ENCODE data around the gene LYZ. TPM values are rescaled to one million over a fixed set of nuclear protein-coding genes. Genes with fewer than 3 reads are reported as not detected.

Gene LYZ
- polyA plus RNA-seq, 1 experiment, result not detected

DNA sequence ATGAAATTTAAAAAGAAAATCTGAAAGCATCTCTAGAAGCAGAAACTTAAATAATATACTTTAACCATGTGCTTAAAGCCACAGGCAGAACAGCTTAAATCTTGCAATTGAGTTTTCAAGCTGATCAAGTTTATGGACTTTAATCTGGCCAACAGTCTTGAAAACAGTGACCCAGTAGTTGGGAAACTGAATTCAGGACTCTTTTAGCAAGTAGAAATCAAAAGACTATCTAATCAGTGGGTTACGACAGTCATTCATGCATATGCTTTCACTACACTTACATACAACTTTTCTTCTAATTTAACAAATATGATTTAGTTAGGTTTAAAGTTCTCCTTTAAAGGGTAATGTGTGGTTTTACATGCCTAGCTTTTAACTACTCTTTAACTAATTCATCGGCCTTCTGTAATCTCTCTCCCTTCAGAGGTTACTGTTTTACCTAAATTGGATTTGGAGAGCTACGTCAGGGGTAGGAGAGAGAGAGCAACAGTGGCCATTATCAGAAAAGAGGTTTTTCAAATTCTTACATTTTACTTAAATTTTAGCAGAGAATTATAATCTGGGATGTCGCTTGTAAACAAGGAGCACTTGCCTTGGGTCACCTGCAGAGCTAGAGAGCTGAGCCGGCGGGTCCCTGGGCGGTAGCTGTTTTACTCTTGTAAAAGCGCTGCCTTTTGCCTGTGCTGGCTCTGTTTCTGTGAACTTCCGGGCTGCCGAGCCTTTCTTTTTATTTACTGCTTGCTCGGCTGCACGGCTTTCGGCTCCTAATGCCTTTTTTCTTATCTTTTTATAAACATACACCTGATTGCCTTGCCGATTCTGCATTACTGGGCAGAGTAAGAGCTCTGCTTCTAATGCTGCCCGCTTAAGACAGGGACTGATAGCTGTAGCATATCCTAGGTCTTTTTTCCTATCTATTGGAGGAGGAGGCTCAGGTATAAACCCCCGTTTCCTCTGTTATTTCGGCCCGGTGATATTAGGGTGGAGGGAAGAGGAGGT is 17.4 kb upstream of the LYZ start:
- DNase-seq (ENCODE audit: low read depth), result no peak
- TF ChIP-seq, protein P1, sequence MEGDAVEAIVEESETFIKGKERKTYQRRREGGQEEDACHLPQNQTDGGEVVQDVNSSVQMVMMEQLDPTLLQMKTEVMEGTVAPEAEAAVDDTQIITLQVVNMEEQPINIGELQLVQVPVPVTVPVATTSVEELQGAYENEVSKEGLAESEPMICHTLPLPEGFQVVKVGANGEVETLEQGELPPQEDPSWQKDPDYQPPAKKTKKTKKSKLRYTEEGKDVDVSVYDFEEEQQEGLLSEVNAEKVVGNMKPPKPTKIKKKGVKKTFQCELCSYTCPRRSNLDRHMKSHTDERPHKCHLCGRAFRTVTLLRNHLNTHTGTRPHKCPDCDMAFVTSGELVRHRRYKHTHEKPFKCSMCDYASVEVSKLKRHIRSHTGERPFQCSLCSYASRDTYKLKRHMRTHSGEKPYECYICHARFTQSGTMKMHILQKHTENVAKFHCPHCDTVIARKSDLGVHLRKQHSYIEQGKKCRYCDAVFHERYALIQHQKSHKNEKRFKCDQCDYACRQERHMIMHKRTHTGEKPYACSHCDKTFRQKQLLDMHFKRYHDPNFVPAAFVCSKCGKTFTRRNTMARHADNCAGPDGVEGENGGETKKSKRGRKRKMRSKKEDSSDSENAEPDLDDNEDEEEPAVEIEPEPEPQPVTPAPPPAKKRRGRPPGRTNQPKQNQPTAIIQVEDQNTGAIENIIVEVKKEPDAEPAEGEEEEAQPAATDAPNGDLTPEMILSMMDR (IDR thresholded peaks at IDR 0.05; ENCODE audit: insufficient read depth, low read depth, low read length), result no peak
- POLR2A ChIA-PET, result no interaction called here
- H3K36me3 ChIP-seq (ENCODE audit: control insufficient read depth, insufficient read depth, low read length), result no peaks in the 10 kb centered on the region
- no peak overlapping the region; the same call in 1 of the 2 replicates for H3K4me3 ChIP-seq (ENCODE audit: low read depth, low read length)
- peaks cover 16% of the 10 kb centered on the region for H3K27me3 ChIP-seq (ENCODE audit: control insufficient read depth, insufficient read depth, low read length)
- CTCF ChIA-PET, result interaction anchor here (0.7 to 1.0 kb wide), 2 partner anchors 175 to 309 kb away, joined by 3 to 4 read pairs; no protein-coding TSS in a partner anchor

DNA sequence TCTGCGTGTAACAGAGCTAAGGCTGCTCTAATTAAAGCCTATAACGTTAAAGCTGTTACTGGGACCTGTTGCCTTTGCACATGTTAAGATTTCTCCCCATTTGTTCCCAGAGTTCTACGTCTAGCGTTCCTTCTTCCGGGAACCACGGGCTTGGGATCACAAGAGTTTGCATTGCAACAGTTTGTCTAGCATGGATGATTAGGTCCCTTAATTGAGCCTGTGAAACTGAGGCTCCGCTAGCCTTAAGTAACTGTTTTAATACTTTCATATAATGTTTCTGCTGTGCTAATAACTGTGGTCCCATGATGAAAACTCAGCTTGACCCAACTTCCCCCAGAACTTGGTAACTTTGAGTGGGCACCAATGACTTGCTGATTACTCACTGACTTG is 16.7 kb upstream of the LYZ start:
- Histone ChIP-seq H3K27me3 (ENCODE audit: control insufficient read depth, insufficient read depth, low read length) (peaks cover 16% of the 10 kb centered on the region), H3K4me3 (ENCODE audit: low read depth, low read length) (no peak overlapping the region), H3K36me3 (ENCODE audit: control insufficient read depth, insufficient read depth, low read length) (no peaks in the 10 kb centered on the region)
- DNase-seq (ENCODE audit: low read depth), result no peak
- TF ChIP-seq, protein P1 (IDR thresholded peaks at IDR 0.05; ENCODE audit: insufficient read depth, low read depth, low read length), result no peak
- ChIA-PET CTCF (interaction anchor here (0.7 kb wide), 1 partner anchor 176 kb away, joined by 4 read pairs; no protein-coding TSS in a partner anchor), POLR2A (no interaction called here)

GRCh38 chr12:69331909-69332684 is 16.1 kb upstream of the LYZ start:
- no peaks in the 10 kb centered on the region for H3K36me3 ChIP-seq (ENCODE audit: control insufficient read depth, insufficient read depth, low read length)
- ChIA-PET CTCF (interaction anchor here (0.9 kb wide), 1 partner anchor 8 kb away, joined by 3 read pairs; no protein-coding TSS in a partner anchor), POLR2A (no interaction called here)
- no peak overlapping the region for H3K4me3 ChIP-seq (ENCODE audit: low read depth, low read length)
- peaks cover 16% of the 10 kb centered on the region for H3K27me3 ChIP-seq (ENCODE audit: control insufficient read depth, insufficient read depth, low read length)
- TF ChIP-seq, protein P1 (IDR thresholded peaks at IDR 0.05; ENCODE audit: insufficient read depth, low read depth, low read length), result no peak
- no peak for DNase-seq (ENCODE audit: low read depth)

DNA sequence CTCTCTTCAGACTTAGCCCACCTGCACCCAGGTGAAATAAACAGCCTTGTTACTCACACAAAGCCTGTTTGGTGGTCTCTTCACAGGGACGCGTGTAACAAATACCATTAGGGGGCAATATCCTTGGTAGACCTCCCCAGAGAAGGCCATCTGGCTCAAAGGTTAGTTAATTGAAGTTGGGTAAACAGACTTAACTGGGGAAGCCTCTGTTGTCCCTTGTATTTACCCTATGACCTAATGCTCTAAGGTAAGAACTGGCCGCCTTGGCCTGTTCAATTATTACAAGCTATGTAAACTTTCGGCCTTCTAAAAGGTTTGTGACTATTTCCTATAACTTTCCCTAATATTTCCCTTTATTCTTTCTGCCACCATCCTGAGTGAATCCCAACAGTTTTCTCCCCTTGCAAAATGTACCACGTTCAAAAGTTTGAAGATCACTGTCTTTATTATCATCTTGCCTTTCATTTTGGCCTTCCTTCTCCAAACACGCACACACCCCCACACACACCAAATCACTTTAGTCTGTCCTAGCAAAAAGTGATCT is 15.3 kb upstream of the LYZ start:
- ChIA-PET POLR2A (no interaction called here), CTCF (interaction anchor here (0.9 kb wide), 1 partner anchor 9 kb away, joined by 3 read pairs; no protein-coding TSS in a partner anchor)
- peaks cover 16% of the 10 kb centered on the region for H3K27me3 ChIP-seq (ENCODE audit: control insufficient read depth, insufficient read depth, low read length)
- H3K36me3 ChIP-seq (ENCODE audit: control insufficient read depth, insufficient read depth, low read length), result no peaks in the 10 kb centered on the region
- no peak overlapping the region for H3K4me3 ChIP-seq (ENCODE audit: low read depth, low read length)
- DNase-seq (ENCODE audit: low read depth), result no peak
- TF ChIP-seq, protein P1 (IDR thresholded peaks at IDR 0.05; ENCODE audit: insufficient read depth, low read depth, low read length), result no peak

Data from BJ (cell line).